NCI-H1092 treated with DMSO at 0.1 percent for 48 hours (cell line): ENCODE measurements around the gene AGPAT2.

Experiments
- DNase-seq: peaks from one replicate; lab custom pipeline; 2025; lab: John Stamatoyannopoulos, UW

AGPAT2 gene

GRCh38 chr9:136687721-136688223 lies 515 bp upstream of the AGPAT2 start:
- DNase-seq, result no peak

GRCh38 chr9:136686534-136686793 lies 793 bp downstream of the AGPAT2 start:
- no peak for DNase-seq

GRCh38 chr9:136685790-136686533 lies 1.3 kb downstream of the AGPAT2 start:
- no peak for DNase-seq

GRCh38 chr9:136685216-136685615 lies 2.0 kb downstream of the AGPAT2 start:
- no peak for DNase-seq

GRCh38 chr9:136684799-136685198 lies 2.5 kb downstream of the AGPAT2 start:
- no peak for DNase-seq

GRCh38 chr9:136684339-136684738 lies 2.9 kb downstream of the AGPAT2 start:
- DNase-seq, result no peak

GRCh38 chr9:136683755-136684154 lies 3.5 kb downstream of the AGPAT2 start:
- no peak for DNase-seq

GRCh38 chr9:136683173-136683745 lies 4.0 kb downstream of the AGPAT2 start:
- no peak for DNase-seq

GRCh38 chr9:136682710-136683109 lies 4.5 kb downstream of the AGPAT2 start:
- DNase-seq, result no peak

GRCh38 chr9:136681945-136682699 lies 5.1 kb downstream of the AGPAT2 start:
- no peak for DNase-seq

GRCh38 chr9:136681029-136681428 lies 6.2 kb downstream of the AGPAT2 start:
- no peak for DNase-seq

- DNase-seq, result no peak
Observed at GRCh38 chr9:136679431-136679941, 7.8 kb downstream of the AGPAT2 start.

- DNase-seq, result no peak
Observed at GRCh38 chr9:136678624-136679023, 8.6 kb downstream of the AGPAT2 start.

GRCh38 chr9:136678034-136678433 lies 9.2 kb downstream of the AGPAT2 start:
- no peak for DNase-seq

- DNase-seq, result no peak
Observed at GRCh38 chr9:136676920-136677686, 10.2 kb downstream of the AGPAT2 start.

- DNase-seq, result no peak
Observed at GRCh38 chr9:136676297-136676794, 10.9 kb downstream of the AGPAT2 start.

- no peak for DNase-seq
Observed at GRCh38 chr9:136675477-136676296, 11.6 kb downstream of the AGPAT2 start.

GRCh38 chr9:136674786-136675349 lies 12.4 kb downstream of the AGPAT2 start:
- no peak for DNase-seq

GRCh38 chr9:136673975-136674785 lies 13.1 kb downstream of the AGPAT2 start:
- no peak for DNase-seq
